ENCODE results near the gene SPDYE18.
"Not testable (repeated sequence)": the region's sequence is repeated elsewhere in the genome, so short reads cannot be mapped to it uniquely, and the experiment has no call there.

Gene SPDYE18

GRCh38 chr7:77062557-77062956, at the start of gene SPDYE18:
Gene SPDYE18 (minus strand): TSS chr7:77062558. CDS start chr7:77060512, 2,046 bp downstream.
- DNase-seq: not testable (repeated sequence)

- not testable (repeated sequence) for DNase-seq
These were observed 46.0 kb upstream of the SPDYE18 start for GRCh38 chr7:77108362-77108761.

GRCh38 chr7:77107659-77108058, 45.3 kb upstream of the SPDYE18 start:
- not testable (repeated sequence) for DNase-seq

- DNase-seq: not testable (repeated sequence)
These were observed 43.5 kb upstream of the SPDYE18 start for GRCh38 chr7:77105904-77106303.

GRCh38 chr7:77102671-77103070, 40.3 kb upstream of the SPDYE18 start:
- not testable (repeated sequence) for DNase-seq

GRCh38 chr7:77101187-77101586, 38.8 kb upstream of the SPDYE18 start:
- DNase-seq: not testable (repeated sequence)

- DNase-seq: not testable (repeated sequence)
These were observed 38.1 kb upstream of the SPDYE18 start for GRCh38 chr7:77100501-77100900.

GRCh38 chr7:77092301-77092700, 29.9 kb upstream of the SPDYE18 start:
- DNase-seq: not testable (repeated sequence)

- not testable (repeated sequence) for DNase-seq
These were observed 19.8 kb upstream of the SPDYE18 start for GRCh38 chr7:77082192-77082591.

- not testable (repeated sequence) for DNase-seq
These were observed 17.9 kb upstream of the SPDYE18 start for GRCh38 chr7:77080236-77080635.

- DNase-seq: not testable (repeated sequence)
These were observed 17.3 kb upstream of the SPDYE18 start for GRCh38 chr7:77079624-77080023.

GRCh38 chr7:77079112-77079511, 16.8 kb upstream of the SPDYE18 start:
- not testable (repeated sequence) for DNase-seq

- not testable (repeated sequence) for DNase-seq
These were observed 14.7 kb upstream of the SPDYE18 start for GRCh38 chr7:77077060-77077459.

GRCh38 chr7:77074786-77075396, 12.5 kb upstream of the SPDYE18 start:
- not testable (repeated sequence) for DNase-seq

GRCh38 chr7:77071108-77071507, 8.8 kb upstream of the SPDYE18 start:
- DNase-seq: not testable (repeated sequence)

GRCh38 chr7:77065869-77066268, 3.5 kb upstream of the SPDYE18 start:
- DNase-seq: not testable (repeated sequence)

- not testable (repeated sequence) for DNase-seq
These were observed 1.4 kb upstream of the SPDYE18 start for GRCh38 chr7:77063732-77064131.

- not testable (repeated sequence) for DNase-seq
These were observed 30.1 kb downstream of the SPDYE18 start, which contains the start of gene SPDYE17 for GRCh38 chr7:77032261-77032660. Gene SPDYE17 (minus strand): TSS chr7:77032361. CDS start chr7:77030570, 1,791 bp downstream.

- DNase-seq: not testable (repeated sequence)
These were observed 36.0 kb downstream of the SPDYE18 start for GRCh38 chr7:77026349-77026748.

GRCh38 chr7:77010074-77010680, 52.2 kb downstream of the SPDYE18 start:
- not testable (repeated sequence) for DNase-seq

GRCh38 chr7:77008000-77008399, 54.4 kb downstream of the SPDYE18 start:
- DNase-seq: not testable (repeated sequence)

- DNase-seq: not testable (repeated sequence)
These were observed 55.9 kb downstream of the SPDYE18 start for GRCh38 chr7:77006127-77007110.
